Measurements from ENCODE around the gene GRPEL1. TPM values are rescaled to one million over a fixed set of nuclear protein-coding genes. Genes with fewer than 3 reads are reported as not detected.

Gene GRPEL1
- total and polyA plus RNA-seq, 3 donors from 2014 or later, result 40.8 to 88.6 (median 58.5) TPM

DNA sequence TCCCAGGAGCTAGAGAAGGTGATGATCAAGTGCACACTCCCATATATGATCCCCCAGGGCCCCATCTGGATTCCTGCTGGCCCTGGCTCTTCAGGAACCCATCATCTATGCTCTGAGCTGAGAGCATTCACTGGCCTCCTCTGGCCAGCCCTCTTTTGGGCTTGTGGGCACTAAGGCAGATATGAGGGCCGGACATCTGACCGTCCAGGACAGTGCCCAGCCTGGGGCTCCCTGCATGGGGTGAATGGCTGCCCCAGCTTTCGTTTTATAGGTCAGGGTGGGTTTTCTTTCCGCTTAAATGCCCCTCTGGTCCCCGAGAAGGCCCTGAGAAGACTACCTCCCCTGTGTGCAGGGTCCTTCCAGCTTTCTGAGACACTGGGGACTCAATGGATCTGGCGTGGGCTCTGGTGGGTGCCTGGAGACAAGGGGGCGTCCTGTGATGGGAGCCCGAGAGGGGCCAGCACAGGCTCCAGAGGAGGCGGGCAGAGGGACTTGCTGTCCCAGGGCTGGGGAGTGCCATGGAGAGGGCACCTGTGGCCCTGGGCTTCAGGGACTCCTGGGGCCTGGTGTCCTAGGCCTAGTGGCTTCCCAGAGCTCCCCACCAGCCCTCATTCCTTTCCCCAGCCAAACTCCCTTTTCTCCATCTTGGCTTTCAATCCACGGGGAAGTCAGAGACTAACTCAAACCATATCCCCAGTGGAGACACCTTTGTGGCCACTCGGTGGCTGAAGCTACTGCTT is 39.5 kb upstream of the GRPEL1 start:
- 89 to 95% methylated on average over 11 of the region's 11 CpGs for WGBS, 2 donors
- intact Hi-C loops (cut with DNase I; ENCODE audit: low total_unique reads), result no loop called here
- Histone ChIP-seq H3K4me1 (peaks cover 13% of the 10 kb centered on the region), H3K27me3 (no peaks in the 10 kb centered on the region), H3K4me3 (no peak overlapping the region), H3K27ac (no peak overlapping the region), H3K9me3 (no peaks in the 10 kb centered on the region), H3K36me3 (ENCODE audit: low read depth, missing control alignments) (no peaks in the 10 kb centered on the region)
- no peak for DNase-seq
- no peak for TF ChIP-seq POLR2A (IDR thresholded peaks at IDR 0.05)
- TF ChIP-seq, protein P1, sequence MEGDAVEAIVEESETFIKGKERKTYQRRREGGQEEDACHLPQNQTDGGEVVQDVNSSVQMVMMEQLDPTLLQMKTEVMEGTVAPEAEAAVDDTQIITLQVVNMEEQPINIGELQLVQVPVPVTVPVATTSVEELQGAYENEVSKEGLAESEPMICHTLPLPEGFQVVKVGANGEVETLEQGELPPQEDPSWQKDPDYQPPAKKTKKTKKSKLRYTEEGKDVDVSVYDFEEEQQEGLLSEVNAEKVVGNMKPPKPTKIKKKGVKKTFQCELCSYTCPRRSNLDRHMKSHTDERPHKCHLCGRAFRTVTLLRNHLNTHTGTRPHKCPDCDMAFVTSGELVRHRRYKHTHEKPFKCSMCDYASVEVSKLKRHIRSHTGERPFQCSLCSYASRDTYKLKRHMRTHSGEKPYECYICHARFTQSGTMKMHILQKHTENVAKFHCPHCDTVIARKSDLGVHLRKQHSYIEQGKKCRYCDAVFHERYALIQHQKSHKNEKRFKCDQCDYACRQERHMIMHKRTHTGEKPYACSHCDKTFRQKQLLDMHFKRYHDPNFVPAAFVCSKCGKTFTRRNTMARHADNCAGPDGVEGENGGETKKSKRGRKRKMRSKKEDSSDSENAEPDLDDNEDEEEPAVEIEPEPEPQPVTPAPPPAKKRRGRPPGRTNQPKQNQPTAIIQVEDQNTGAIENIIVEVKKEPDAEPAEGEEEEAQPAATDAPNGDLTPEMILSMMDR (IDR thresholded peaks at IDR 0.05), result no peak

DNA sequence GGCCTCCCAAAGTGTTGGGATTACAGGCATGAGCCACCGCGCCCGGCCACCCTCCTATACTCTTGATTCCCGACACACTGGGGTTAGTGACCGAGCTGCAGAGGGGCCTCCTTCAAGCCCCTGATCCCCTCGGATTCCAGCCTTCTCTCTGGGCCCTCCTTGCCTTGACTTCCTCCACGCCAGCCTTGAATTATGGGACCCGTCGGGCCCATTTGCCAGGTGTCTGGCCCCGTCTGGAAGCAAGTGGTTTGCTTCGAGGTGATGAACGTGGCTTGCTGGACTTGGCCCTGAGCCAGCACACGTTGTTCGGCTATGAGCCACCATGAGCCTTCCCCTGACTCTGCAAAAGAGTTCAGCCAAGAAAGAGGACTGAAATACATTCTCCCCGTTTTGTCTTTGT is 37.4 kb upstream of the GRPEL1 start:
- H3K27ac ChIP-seq, result no peak overlapping the region
- intact Hi-C loops (cut with DNase I; ENCODE audit: low total_unique reads), result no loop called here

DNA sequence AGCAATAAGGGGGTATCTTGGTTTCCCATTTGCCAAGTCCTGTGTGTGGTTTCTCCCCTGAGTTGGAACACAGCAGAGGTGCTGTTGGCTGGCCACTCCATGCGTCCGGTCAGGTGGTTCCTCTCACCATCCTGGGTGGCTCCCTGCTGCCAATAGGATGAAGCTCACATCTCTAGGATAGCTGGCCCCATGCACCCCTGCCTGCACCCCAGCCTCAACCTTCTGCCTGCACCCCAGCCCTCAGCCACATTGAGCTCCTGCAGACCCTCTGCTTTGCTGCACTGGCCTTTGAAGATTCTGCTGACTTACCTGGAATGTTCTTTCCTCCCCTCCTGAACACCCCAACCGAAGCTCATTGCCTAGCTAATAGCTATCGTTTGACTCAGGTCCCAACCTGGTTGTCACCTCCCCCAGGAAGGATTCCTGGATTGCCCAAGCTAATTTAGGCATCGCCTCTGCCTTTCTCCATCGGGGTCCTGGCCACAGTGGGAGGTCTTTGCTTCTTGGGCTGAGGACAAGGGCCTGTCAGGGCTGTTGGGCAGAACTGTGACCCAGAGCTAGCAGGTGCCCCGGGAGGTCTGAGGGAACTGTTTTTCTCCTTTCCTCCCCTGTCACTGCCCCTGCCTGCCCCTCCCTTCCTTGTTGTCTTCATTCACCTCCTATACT is 36.6 kb upstream of the GRPEL1 start:
- Histone ChIP-seq H3K27me3 (no peaks in the 10 kb centered on the region), H3K4me3 (no peak overlapping the region), H3K27ac (no peak overlapping the region), H3K36me3 (ENCODE audit: low read depth, missing control alignments) (no peaks in the 10 kb centered on the region), H3K9me3 (no peaks in the 10 kb centered on the region), H3K4me1 (peaks cover 21% of the 10 kb centered on the region)
- TF ChIP-seq, protein P1 (IDR thresholded peaks at IDR 0.05), result no peak
- TF ChIP-seq POLR2A (IDR thresholded peaks at IDR 0.05), result no peak
- intact Hi-C loops (cut with DNase I; ENCODE audit: low total_unique reads), result no loop called here
- DNase-seq, result no peak
- 79 to 84% methylated on average over 7 of the region's 7 CpGs for WGBS, 2 donors

More for the DNA sequence above, 37.4 kb upstream of the GRPEL1 start:
- H3K27me3 ChIP-seq, result no peaks in the 10 kb centered on the region
- H3K4me1 ChIP-seq, result peaks cover 21% of the 10 kb centered on the region
- no peak for TF ChIP-seq POLR2A (IDR thresholded peaks at IDR 0.05)
- TF ChIP-seq, protein P1 (IDR thresholded peaks at IDR 0.05), result no peak
- H3K36me3 ChIP-seq (ENCODE audit: low read depth, missing control alignments), result no peaks in the 10 kb centered on the region
- no peaks in the 10 kb centered on the region for H3K9me3 ChIP-seq
- DNase-seq, result no peak
- 60 to 66% methylated on average over 13 to 15 of the region's 15 CpGs for WGBS, 2 donors
- H3K4me3 ChIP-seq, result no peak overlapping the region

DNA sequence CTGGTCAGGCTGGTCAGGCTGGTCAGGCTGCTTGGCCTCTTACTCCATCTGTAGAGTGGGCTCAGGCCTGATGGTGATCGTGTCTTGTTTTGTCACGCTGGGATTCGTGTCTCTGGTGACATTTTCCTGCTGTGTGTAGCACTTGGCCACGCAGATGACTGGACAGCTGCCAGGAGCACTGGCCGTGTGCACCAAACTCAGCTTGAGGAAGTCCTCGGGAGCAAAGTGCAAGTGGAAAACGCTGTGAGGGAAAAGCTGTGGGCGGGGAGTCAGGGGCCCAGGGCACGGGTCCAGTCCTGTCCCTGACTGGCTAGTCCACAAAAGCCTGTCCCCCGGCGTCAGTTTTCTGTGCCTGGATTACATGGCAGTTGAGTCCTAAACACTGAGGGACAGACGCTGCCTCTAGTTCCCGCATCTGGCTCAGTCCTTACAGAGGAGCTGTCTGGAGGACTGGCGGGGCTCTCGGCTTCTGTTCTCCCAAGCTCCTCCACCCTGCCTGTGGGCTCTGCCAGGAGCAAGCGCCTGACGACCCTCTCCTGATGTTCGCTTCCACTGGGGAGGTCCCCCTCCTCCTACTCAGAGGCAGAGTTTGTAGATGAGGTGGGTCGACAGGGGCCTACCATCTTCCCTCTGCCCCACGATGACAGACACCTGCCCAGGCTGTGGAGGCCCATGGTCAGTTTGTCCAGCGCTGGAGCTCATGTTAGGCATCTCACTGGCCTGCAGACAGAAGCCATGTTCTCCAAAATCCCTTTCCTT is 35.9 kb upstream of the GRPEL1 start:
- Histone ChIP-seq H3K36me3 (ENCODE audit: low read depth, missing control alignments) (no peaks in the 10 kb centered on the region), H3K9me3 (no peaks in the 10 kb centered on the region), H3K4me1 (peaks cover 21% of the 10 kb centered on the region), H3K27ac (no peak overlapping the region), H3K27me3 (no peaks in the 10 kb centered on the region), H3K4me3 (peak overlapping the region; percentile 42 to 60)
- WGBS, 2 donors, result 14 to 25% methylated on average over 16 to 21 of the region's 21 CpGs
- TF ChIP-seq, protein P1 (IDR thresholded peaks at IDR 0.05), result no peak
- TF ChIP-seq POLR2A (IDR thresholded peaks at IDR 0.05), result no peak
- DNase-seq, result no peak
- intact Hi-C loops (cut with DNase I; ENCODE audit: low total_unique reads), result no loop called here

Measured in testis (tissue), 3 donors.